GM21737 (cell line): ENCODE results near the gene PLIN4.
"Not testable (repeated sequence)": the region's sequence is repeated elsewhere in the genome, so short reads cannot be mapped to it uniquely, and the experiment has no call there.

ENCODE experiments used
- ATAC-seq: cut with Tn5 transposase; IDR thresholded peaks from one replicate; pipeline ENCODE4 v1.9.1; 2021; ENCODE audit warnings: mild to moderate bottlenecking, moderate library complexity; ENCODE audit not compliant: unreplicated experiment

The PLIN4 gene

GRCh38 chr19:4518345-4519171, at the start of gene PLIN4:
TSS of gene PLIN4 (minus strand) at chr19:4518486. CDS start at chr19:4518272, 214 bp downstream.
- ATAC-seq: no peak

GRCh38 chr19:4567584-4568071, 49.3 kb upstream of the PLIN4 start:
- ATAC-seq: no peak

- no peak for ATAC-seq
These were observed 48.2 kb upstream of the PLIN4 start for GRCh38 chr19:4566402-4567051.

GRCh38 chr19:4563562-4563961, 45.3 kb upstream of the PLIN4 start:
- not testable (repeated sequence) for ATAC-seq

- ATAC-seq: not testable (repeated sequence)
These were observed 43.8 kb upstream of the PLIN4 start for GRCh38 chr19:4562085-4562484.

GRCh38 chr19:4559569-4559968, 41.3 kb upstream of the PLIN4 start, which contains the start of gene SEMA6B:
TSS of gene SEMA6B (minus strand) at chr19:4559684. CDS start at chr19:4558457, 1,227 bp downstream.
- ATAC-seq: no peak

- no peak for ATAC-seq
These were observed 40.0 kb upstream of the PLIN4 start for GRCh38 chr19:4557971-4558941.

GRCh38 chr19:4557144-4557970, 39.1 kb upstream of the PLIN4 start:
- ATAC-seq: no peak

- no peak for ATAC-seq
These were observed 38.4 kb upstream of the PLIN4 start for GRCh38 chr19:4556597-4557127.

GRCh38 chr19:4555657-4556561, 37.6 kb upstream of the PLIN4 start:
- no peak for ATAC-seq

GRCh38 chr19:4554717-4555116, 36.4 kb upstream of the PLIN4 start:
- no peak for ATAC-seq

- no peak for ATAC-seq
These were observed 35.5 kb upstream of the PLIN4 start for GRCh38 chr19:4553775-4554174.

- no peak for ATAC-seq
These were observed 34.9 kb upstream of the PLIN4 start for GRCh38 chr19:4553092-4553695.

GRCh38 chr19:4552525-4552819, 34.2 kb upstream of the PLIN4 start:
- ATAC-seq: no peak

- no peak for ATAC-seq
These were observed 32.3 kb upstream of the PLIN4 start for GRCh38 chr19:4550479-4551050.

- ATAC-seq: no peak
These were observed 31.7 kb upstream of the PLIN4 start for GRCh38 chr19:4550018-4550417.

GRCh38 chr19:4548238-4548584, 29.9 kb upstream of the PLIN4 start:
- ATAC-seq: no peak
